MM.1S (cell line): ENCODE data around the gene ANKRD13A.

Experiments
- DNase-seq: peaks from one replicate; pipeline ENCODE4 v3.0.0-alpha.2; 2015
- H2AFZ ChIP-seq: fragments of 300-600 bp; sonication (generic); 2 replicates; pipeline ENCODE4 v1.6.0; 2016; ENCODE audit warnings: antibody characterized with exemption, low read length
- H3F3A ChIP-seq: fragments of 300-600 bp; sonication (generic); 2 replicates; pipeline ENCODE4 v1.6.1; 2016; ENCODE audit warnings: mild to moderate bottlenecking, antibody characterized with exemption, low read length, moderate library complexity, mixed read lengths; ENCODE audit not compliant: insufficient read depth
- H3K27ac ChIP-seq: fragments of 300-600 bp; sonication (generic); 2 replicates; pipeline ENCODE4 v1.5.1; 2016; ENCODE audit warnings: mild to moderate bottlenecking, low read length
- H3K27me3 ChIP-seq: fragments of 300-600 bp; sonication (generic); replicated peaks from 2 replicates; pipeline ENCODE4 v1.6.0; 2016; ENCODE audit warnings: low read length; ENCODE audit not compliant: insufficient read depth
- H3K36me3 ChIP-seq: fragments of 300-600 bp; sonication (generic); replicated peaks from 2 replicates; pipeline ENCODE4 v1.6.1; 2016; ENCODE audit warnings: mild to moderate bottlenecking, low read length, mixed read lengths; ENCODE audit not compliant: insufficient read depth
- H3K4me1 ChIP-seq: fragments of 300-600 bp; sonication (generic); 2 replicates; pipeline ENCODE4 v1.6.1; 2016; ENCODE audit warnings: low read length, mixed read lengths
- H3K4me2 ChIP-seq: fragments of 300-600 bp; sonication (generic); 2 replicates; pipeline ENCODE4 v1.6.0; 2016; ENCODE audit warnings: low read depth, low read length
- H3K4me3 ChIP-seq: fragments of 300-600 bp; sonication (generic); 2 replicates; pipeline ENCODE4 v1.5.1; 2016; ENCODE audit warnings: low read length, mixed read lengths
- H3K79me2 ChIP-seq: fragments of 300-600 bp; sonication (generic); 2 replicates; pipeline ENCODE4 v1.6.1; 2016; ENCODE audit warnings: mixed run types, low read length, mixed read lengths
- H3K9ac ChIP-seq: fragments of 300-600 bp; sonication (generic); 2 replicates; pipeline ENCODE4 v1.6.1; 2016; ENCODE audit warnings: low read length, mixed read lengths
- H3K9me2 ChIP-seq: fragments of 300-600 bp; sonication (generic); replicated peaks from 2 replicates; pipeline ENCODE4 v1.6.1; 2016; ENCODE audit warnings: mild to moderate bottlenecking, low read length, mixed read lengths; ENCODE audit not compliant: insufficient read depth
- H3K9me3 ChIP-seq: fragments of 300-600 bp; sonication (generic); replicated peaks from 2 replicates; pipeline ENCODE4 v1.6.1; 2016; ENCODE audit warnings: mild to moderate bottlenecking, low read length, mixed read lengths; ENCODE audit not compliant: insufficient read depth
- H4K20me1 ChIP-seq: fragments of 300-600 bp; sonication (generic); 2 replicates; pipeline ENCODE4 v1.6.1; 2016; ENCODE audit warnings: mild to moderate bottlenecking, low read length, moderate library complexity, mixed read lengths; ENCODE audit not compliant: insufficient read depth
- CTCF ChIP-seq: fragments of 300-600 bp; sonication (generic); IDR thresholded peaks from 2 replicates; pipeline ENCODE4 v1.5.1; 2016; ENCODE audit warnings: antibody characterized with exemption, low read length, mixed read lengths
- EZH2 ChIP-seq: fragments of 300-600 bp; sonication (generic); optimal IDR thresholded peaks from 2 replicates; pipeline ENCODE3; 2017; ENCODE audit warnings: low read depth, mild to moderate bottlenecking, antibody characterized with exemption, low read length, mixed read lengths
- EZH2phosphoT487 ChIP-seq: fragments of 300-600 bp; sonication (generic); IDR thresholded peaks from 2 replicates; pipeline ENCODE4 v1.6.1; 2018; ENCODE audit warnings: antibody characterized with exemption, low read length

Gene ANKRD13A

GRCh38 chr12:109998904-109999648 lies at the start of gene ANKRD13A:
Gene ANKRD13A (plus strand): TSS chr12:109999430. CDS start chr12:109999689, 259 bp downstream.
- H3K9me2 ChIP-seq: no peaks in the 10 kb centered on the region
- peak; percentile 84 for DNase-seq
- H3K27ac ChIP-seq: peak within 1 kb of the TSS; percentile 54; the same call in 1 of the 2 replicates
- TF ChIP-seq EZH2 (no peak), CTCF (no peak), EZH2phosphoT487 (no peak)
- H2AFZ ChIP-seq: peak within 1 kb of the TSS; percentile 69
- H3K4me2 ChIP-seq: peak within 1 kb of the TSS; percentile 59
- no peaks in the 10 kb centered on the region for H3K4me1 ChIP-seq
- H3K9ac ChIP-seq: peak within 1 kb of the TSS; percentile 85
- H3K79me2 ChIP-seq: peaks cover 49% of the 10 kb centered on the region
- no peaks in the 10 kb centered on the region for H4K20me1 ChIP-seq
- H3K27me3 ChIP-seq: no peaks in the 10 kb centered on the region
- no peaks in the 10 kb centered on the region for H3K9me3 ChIP-seq
- peak within 1 kb of the TSS; percentile 83 for H3K4me3 ChIP-seq
- no peaks in the 10 kb centered on the region for H3K36me3 ChIP-seq
- peaks cover 16% of the 10 kb centered on the region; the same call in 1 of the 2 replicates for H3F3A ChIP-seq

GRCh38 chr12:109950625-109951024 lies 48.6 kb upstream of the ANKRD13A start:
- Histone ChIP-seq H3F3A (no peaks in the 10 kb centered on the region), H4K20me1 (no peaks in the 10 kb centered on the region), H3K9ac (no peak overlapping the region), H3K4me2 (no peak overlapping the region), H3K36me3 (no peaks in the 10 kb centered on the region), H3K9me3 (no peaks in the 10 kb centered on the region), H3K4me1 (no peaks in the 10 kb centered on the region), H2AFZ (no peak overlapping the region), H3K27me3 (no peaks in the 10 kb centered on the region), H3K4me3 (no peak overlapping the region), H3K27ac (no peak overlapping the region), H3K9me2 (no peaks in the 10 kb centered on the region), H3K79me2 (no peaks in the 10 kb centered on the region)
- TF ChIP-seq EZH2 (no peak), EZH2phosphoT487 (no peak), CTCF (no peak)
- no peak for DNase-seq

GRCh38 chr12:109951136-109951535 lies 48.1 kb upstream of the ANKRD13A start:
- no peak overlapping the region for H3K27ac ChIP-seq
- no peaks in the 10 kb centered on the region for H4K20me1 ChIP-seq
- no peak for DNase-seq
- H3K9ac ChIP-seq: no peak overlapping the region
- no peaks in the 10 kb centered on the region for H3K9me2 ChIP-seq
- TF ChIP-seq EZH2: no peak
- no peak for TF ChIP-seq EZH2phosphoT487
- no peak for TF ChIP-seq CTCF
- no peaks in the 10 kb centered on the region for H3K9me3 ChIP-seq
- no peak overlapping the region for H3K4me2 ChIP-seq
- no peaks in the 10 kb centered on the region for H3K79me2 ChIP-seq
- H3F3A ChIP-seq: no peaks in the 10 kb centered on the region
- H3K27me3 ChIP-seq: no peaks in the 10 kb centered on the region
- H2AFZ ChIP-seq: no peak overlapping the region
- no peak overlapping the region for H3K4me3 ChIP-seq
- H3K4me1 ChIP-seq: no peaks in the 10 kb centered on the region
- no peaks in the 10 kb centered on the region for H3K36me3 ChIP-seq
